CD4-positive, alpha-beta T cell (primary cell): ENCODE data around the gene EGFL7. TPM values are rescaled to one million over a fixed set of nuclear protein-coding genes. Genes with fewer than 3 reads are reported as not detected.
A peak's percentile ranks its signal among the peaks of the same experiment; 100 is the strongest.
"Not testable (repeated sequence)": the region's sequence is repeated elsewhere in the genome, so short reads cannot be mapped to it uniquely, and the experiment has no call there.

Experiments
- ATAC-seq: fragments of 200-7000 bp; cut with Tn5 transposase; one replicate; pipeline ENCODE4 v1.10.0; 2022; ENCODE audit warnings: mild to moderate bottlenecking; ENCODE audit not compliant: poor library complexity
- CTCF ChIA-PET: fragments of 350-600 bp; sonication (Branson Sonifier 250); formaldehyde crosslinking; loops from one replicate; lab custom pipeline; 2021; ENCODE audit warnings: antibody characterized with exemption, inconsistent platforms; lab: Charles Lee
- POLR2A ChIA-PET: fragments of 350-600 bp; sonication (Branson Sonifier 250); formaldehyde crosslinking; loops from one replicate; lab custom pipeline; 2021; ENCODE audit warnings: antibody characterized with exemption, inconsistent platforms; lab: Charles Lee
- DNase-seq, 14 experiments: peaks; one replicate each; pipeline ENCODE4 v3.0.0-alpha.2; 2013 to 2020; ENCODE audit warnings: mixed read lengths in 2 of 14
- H3K27ac ChIP-seq, 2 donors: one replicate each; pipeline versions ENCODE4 v1.5.1 to v1.7.0; 2013; ENCODE audit warnings: low read length in 2 of 2, low read depth in 1 of 2, mild to moderate bottlenecking in 1 of 2
- H3K27me3 ChIP-seq, 2 experiments: 1 replicate in 1 of 2; 2 replicates in 1 of 2; pipeline versions ENCODE4 v1.6.1 to v1.7.0; 2013; ENCODE audit warnings: low read length in 2 of 2, control low read depth in 1 of 2, mild to moderate bottlenecking in 1 of 2, moderate library complexity in 1 of 2; ENCODE audit not compliant: insufficient read depth in 2 of 2, control insufficient read depth in 1 of 2
- H3K36me3 ChIP-seq: one replicate; pipeline ENCODE4 v1.6.1; 2013; ENCODE audit warnings: low read length, control low read depth; ENCODE audit not compliant: insufficient read depth
- H3K4me1 ChIP-seq: one replicate; pipeline ENCODE4 v1.6.1; 2013; ENCODE audit warnings: low read length, control low read depth; ENCODE audit not compliant: insufficient read depth
- H3K4me3 ChIP-seq: one replicate; pipeline ENCODE4 v1.5.1; 2013; ENCODE audit warnings: mild to moderate bottlenecking, low read length, moderate library complexity
- H3K9me3 ChIP-seq, 2 experiments: 1 replicate in 1 of 2; 2 replicates in 1 of 2; pipeline versions ENCODE4 v1.6.1 to v1.7.0; 2013; ENCODE audit warnings: low read length in 2 of 2, mild to moderate bottlenecking in 2 of 2, control low read depth in 1 of 2, moderate library complexity in 1 of 2; ENCODE audit not compliant: control insufficient read depth in 1 of 2, insufficient read depth in 1 of 2
- H3K27ac Mint-ChIP-seq: one replicate; pipeline ENCODE4 v1.8.0; 2020; ENCODE audit warnings: mixed read lengths
- H3K27me3 Mint-ChIP-seq: one replicate; pipeline ENCODE4 v1.8.0; 2021; ENCODE audit warnings: mixed read lengths
- H3K36me3 Mint-ChIP-seq: one replicate; pipeline ENCODE4 v1.8.0; 2021; ENCODE audit warnings: low read depth, mixed read lengths
- H3K4me1 Mint-ChIP-seq: one replicate; pipeline ENCODE4 v1.8.0; 2021; ENCODE audit warnings: low read depth, mixed read lengths
- H3K4me3 Mint-ChIP-seq: one replicate; pipeline ENCODE4 v1.8.0; 2020; ENCODE audit warnings: mild to moderate bottlenecking, mixed read lengths
- H3K9me3 Mint-ChIP-seq: one replicate; pipeline ENCODE4 v1.8.0; 2020; ENCODE audit warnings: mixed read lengths
- CTCF ChIP-seq: fragments of 200-600 bp; IDR thresholded peaks from one replicate; pipeline ENCODE4 v1.8.0; 2022; ENCODE audit warnings: antibody characterized with exemption, mild to moderate bottlenecking
- intact Hi-C, 2 experiments: fragments of 100-400 bp; cut with DNase I in 1 of 2; cut with micrococcal nuclease in 1 of 2; formaldehyde crosslinking; loops; one replicate each; pipeline versions ENCODE4 v1.15.1 to v1.9.0; 2023 to 2025; cut with DNase I, micrococcal nuclease
- total RNA-seq, 174 experiments: library from RNA in 2 of 174; stranded (reverse) in 2 of 174; gene quantifications; one replicate each; pipeline ENCODE4 v1.2.3 and lab custom pipeline; 2021 to 2026

Gene EGFL7
- total RNA-seq, 2 experiments from 2014 or later, result not detected

DNA sequence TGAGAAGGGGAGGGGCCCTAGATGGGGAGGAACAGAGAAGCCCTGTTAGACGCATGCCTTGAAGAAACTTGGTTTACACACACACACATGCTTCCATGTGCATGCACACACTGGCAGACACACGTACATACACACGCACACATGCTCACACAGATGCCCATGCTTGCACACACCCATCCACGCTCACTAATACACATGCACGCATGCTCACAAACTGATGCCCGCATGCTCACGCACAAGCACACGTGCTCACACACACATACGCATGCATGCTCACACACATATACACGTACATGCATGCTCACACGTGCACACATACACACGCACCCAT is 32.1 kb upstream of the EGFL7 start:
- peaks cover 0 to 6% of the 10 kb centered on the region in 2 experiments for H3K9me3 ChIP-seq
- H3K27ac ChIP-seq, result no peak overlapping the region
- H3K27ac Mint-ChIP-seq, result no peak overlapping the region
- ChIA-PET POLR2A (no interaction called here), CTCF (interaction anchor here (0.9 kb wide), 1 partner anchor 145 kb away, joined by 4 read pairs; no protein-coding TSS in a partner anchor)
- H3K4me1 ChIP-seq, result peaks cover 27% of the 10 kb centered on the region
- no peak overlapping the region for H3K4me3 ChIP-seq
- intact Hi-C loops, result no loop called here
- no peaks in the 10 kb centered on the region for H3K36me3 ChIP-seq
- no peaks in the 10 kb centered on the region for H3K4me1 Mint-ChIP-seq
- TF ChIP-seq CTCF, result no peak
- no peak overlapping the region for H3K4me3 Mint-ChIP-seq
- DNase-seq (no peak), ATAC-seq (peak; percentile 11)
- no peaks in the 10 kb centered on the region for H3K27me3 Mint-ChIP-seq
- H3K27me3 ChIP-seq, result no peaks in the 10 kb centered on the region
- no peaks in the 10 kb centered on the region for H3K9me3 Mint-ChIP-seq
- no peaks in the 10 kb centered on the region for H3K36me3 Mint-ChIP-seq

- H3K27ac ChIP-seq, result no peak overlapping the region
- CTCF ChIA-PET, result interaction anchor here (0.6 to 1.4 kb wide), 9 partner anchors 13 to 147 kb away, joined by 3 to 9 read pairs (median 4); no protein-coding TSS in a partner anchor
- no peaks in the 10 kb centered on the region for H3K36me3 ChIP-seq
- H3K27me3 Mint-ChIP-seq, result peaks cover 3% of the 10 kb centered on the region
- intact Hi-C loops, result loop anchor here (1.0 kb wide), 1 partner anchor 143 kb away; no protein-coding TSS in a partner anchor
- H3K4me1 ChIP-seq, result peaks cover 27% of the 10 kb centered on the region
- DNase-seq (peak; percentile 74 to 91 (median 80)), ATAC-seq (peak; percentile 88)
- TF ChIP-seq CTCF, result peak; percentile 76
- H3K4me1 Mint-ChIP-seq, result no peaks in the 10 kb centered on the region
- no peaks in the 10 kb centered on the region for H3K9me3 Mint-ChIP-seq
- no peak overlapping the region for H3K4me3 ChIP-seq
- H3K9me3 ChIP-seq, result peaks cover 0 to 6% of the 10 kb centered on the region in 2 experiments
- no peaks in the 10 kb centered on the region for H3K36me3 Mint-ChIP-seq
- no peak overlapping the region for H3K27ac Mint-ChIP-seq
- no peak overlapping the region for H3K4me3 Mint-ChIP-seq
- POLR2A ChIA-PET, result interaction anchor here (1.0 to 1.4 kb wide), 6 partner anchors 91 to 147 kb away, joined by 3 to 6 read pairs (median 6); no protein-coding TSS in a partner anchor
- no peaks in the 10 kb centered on the region for H3K27me3 ChIP-seq
Observed at GRCh38 chr9:136631038-136632000, 31.4 kb upstream of the EGFL7 start.

DNA sequence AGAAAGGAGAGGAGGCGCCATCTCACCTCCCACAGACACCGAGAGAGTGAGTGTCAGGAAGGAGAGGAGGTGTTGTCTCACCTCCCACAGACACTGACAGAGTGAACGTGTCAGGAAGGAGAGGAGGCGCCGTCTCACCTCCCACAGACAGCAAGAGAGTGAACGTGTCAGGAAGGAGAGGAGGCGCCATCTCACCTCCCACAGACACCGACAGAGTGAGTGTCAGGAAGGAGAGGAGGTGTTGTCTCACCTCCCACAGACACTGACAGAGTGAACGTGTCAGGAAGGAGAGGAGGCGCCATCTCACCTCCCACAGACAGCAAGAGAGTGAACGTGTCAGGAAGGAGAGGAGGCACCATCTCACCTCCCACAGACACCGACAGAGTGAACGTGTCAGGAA is 30.6 kb upstream of the EGFL7 start:
- H3K27me3 Mint-ChIP-seq, H3K36me3 ChIP-seq, H3K9me3 ChIP-seq, H3K27ac Mint-ChIP-seq, H3K27me3 ChIP-seq, H3K27ac ChIP-seq, H3K9me3 Mint-ChIP-seq, H3K36me3 Mint-ChIP-seq, H3K4me1 Mint-ChIP-seq, H3K4me3 Mint-ChIP-seq, intact Hi-C loops, H3K4me3 ChIP-seq: not testable (repeated sequence)
- POLR2A ChIA-PET, result interaction anchor here (1.0 to 1.4 kb wide), 6 partner anchors 92 to 148 kb away, joined by 3 to 6 read pairs (median 6); no protein-coding TSS in a partner anchor
- ATAC-seq (peak; percentile 29), DNase-seq (peak in 6 of 14 experiments; percentile 12 to 63 (median 30))
- peaks cover 27% of the 10 kb centered on the region for H3K4me1 ChIP-seq
- CTCF ChIA-PET, result interaction anchor here (0.6 to 1.4 kb wide), 9 partner anchors 12 to 147 kb away, joined by 3 to 9 read pairs (median 4); no protein-coding TSS in a partner anchor

GRCh38 chr9:136632491-136633106 is 30.1 kb upstream of the EGFL7 start:
- ATAC-seq, H3K36me3 ChIP-seq, H3K36me3 Mint-ChIP-seq, H3K27me3 Mint-ChIP-seq, H3K4me3 Mint-ChIP-seq, H3K27ac ChIP-seq, H3K9me3 ChIP-seq, H3K27ac Mint-ChIP-seq, H3K4me3 ChIP-seq, H3K4me1 Mint-ChIP-seq, intact Hi-C loops, H3K9me3 Mint-ChIP-seq, H3K27me3 ChIP-seq: not testable (repeated sequence)
- POLR2A ChIA-PET, result interaction anchor here (1.4 kb wide), 2 partner anchors 94 to 146 kb away, joined by 5 to 6 read pairs; no protein-coding TSS in a partner anchor
- CTCF ChIA-PET, result interaction anchor here (1.0 to 1.4 kb wide), 2 partner anchors 12 to 148 kb away, joined by 6 to 9 read pairs; no protein-coding TSS in a partner anchor
- H3K4me1 ChIP-seq, result peaks cover 27% of the 10 kb centered on the region
- peak in 2 of 14 experiments; percentile 16 to 27 for DNase-seq
